ENCODE measurements around the gene ASAH2. TPM values are rescaled to one million over a fixed set of nuclear protein-coding genes. Genes with fewer than 3 reads are reported as not detected.

Gene ASAH2
- total RNA-seq, 1 donor from 2014 or later = 0.29 TPM

GRCh38 chr10:50232261-50232639 lies 19.1 kb downstream of the ASAH2 start:
- H3K27me3 ChIP-seq (ENCODE audit: control insufficient read depth, insufficient read depth, low read length) = peaks cover 2% of the 10 kb centered on the region
- no peak overlapping the region for H3K4me3 ChIP-seq (ENCODE audit: low read depth, low read length)
- TF ChIP-seq CTCF (IDR thresholded peaks at IDR 0.05; ENCODE audit: insufficient read depth, low read length, poor library complexity, severe bottlenecking) = no peak
- DNase-seq (ENCODE audit: low read depth) = no peak
- no peaks in the 10 kb centered on the region for H3K36me3 ChIP-seq (ENCODE audit: control insufficient read depth, insufficient read depth, low read length)

- H3K36me3 ChIP-seq (ENCODE audit: control insufficient read depth, insufficient read depth, low read length) = no peaks in the 10 kb centered on the region
- no peak for TF ChIP-seq CTCF (IDR thresholded peaks at IDR 0.05; ENCODE audit: insufficient read depth, low read length, poor library complexity, severe bottlenecking)
- DNase-seq (ENCODE audit: low read depth) = no peak
- H3K4me3 ChIP-seq (ENCODE audit: low read depth, low read length) = no peak overlapping the region
- peaks cover 2% of the 10 kb centered on the region for H3K27me3 ChIP-seq (ENCODE audit: control insufficient read depth, insufficient read depth, low read length)
Observed at GRCh38 chr10:50231515-50232260, 19.6 kb downstream of the ASAH2 start.

GRCh38 chr10:50229460-50229859 lies 21.9 kb downstream of the ASAH2 start:
- peaks cover 2% of the 10 kb centered on the region for H3K27me3 ChIP-seq (ENCODE audit: control insufficient read depth, insufficient read depth, low read length)
- TF ChIP-seq CTCF (IDR thresholded peaks at IDR 0.05; ENCODE audit: insufficient read depth, low read length, poor library complexity, severe bottlenecking) = no peak
- DNase-seq (ENCODE audit: low read depth) = no peak
- H3K36me3 ChIP-seq (ENCODE audit: control insufficient read depth, insufficient read depth, low read length) = no peaks in the 10 kb centered on the region
- no peak overlapping the region for H3K4me3 ChIP-seq (ENCODE audit: low read depth, low read length)

GRCh38 chr10:50228672-50229071 lies 22.6 kb downstream of the ASAH2 start:
- no peak for DNase-seq (ENCODE audit: low read depth)
- peaks cover 2% of the 10 kb centered on the region for H3K27me3 ChIP-seq (ENCODE audit: control insufficient read depth, insufficient read depth, low read length)
- H3K36me3 ChIP-seq (ENCODE audit: control insufficient read depth, insufficient read depth, low read length) = no peaks in the 10 kb centered on the region
- TF ChIP-seq CTCF (IDR thresholded peaks at IDR 0.05; ENCODE audit: insufficient read depth, low read length, poor library complexity, severe bottlenecking) = no peak
- no peak overlapping the region for H3K4me3 ChIP-seq (ENCODE audit: low read depth, low read length)

- H3K4me3 ChIP-seq (ENCODE audit: low read depth, low read length) = no peak overlapping the region
- H3K27me3 ChIP-seq (ENCODE audit: control insufficient read depth, insufficient read depth, low read length) = peaks cover 2% of the 10 kb centered on the region
- no peaks in the 10 kb centered on the region for H3K36me3 ChIP-seq (ENCODE audit: control insufficient read depth, insufficient read depth, low read length)
- DNase-seq (ENCODE audit: low read depth) = no peak
- no peak for TF ChIP-seq CTCF (IDR thresholded peaks at IDR 0.05; ENCODE audit: insufficient read depth, low read length, poor library complexity, severe bottlenecking)
Observed at GRCh38 chr10:50226610-50227009, 24.7 kb downstream of the ASAH2 start.

Measured in kidney epithelial cell (primary cell).